ENCODE measurements around the gene UBE3D. TPM values are rescaled to one million over a fixed set of nuclear protein-coding genes. Genes with fewer than 3 reads are reported as not detected.

The UBE3D gene
- total RNA-seq, 4 donors from 2014 or later, result 5.3 to 12.4 (median 8.4) TPM

GRCh38 chr6:82878812-82879211 lies 186.8 kb downstream of the UBE3D start:
- WGBS, 2 donors, result 45 to 46% methylated on average over 3 of the region's 3 CpGs
- H3K27me3 ChIP-seq, result no peaks in the 10 kb centered on the region
- intact Hi-C loops (cut with DNase I), result no loop called here
- H3K4me1 ChIP-seq, result peaks cover 0 to 13% (median 0%) of the 10 kb centered on the region in 3 donors
- H3K36me3 ChIP-seq, result no peaks in the 10 kb centered on the region
- TF ChIP-seq CTCF (IDR thresholded peaks at IDR 0.05) (no peak), POLR2A (IDR thresholded peaks at IDR 0.05) (no peak)
- H3K4me3 ChIP-seq, result no peak overlapping the region
- H3K9me3 ChIP-seq, result no peaks in the 10 kb centered on the region
- no peak for DNase-seq
- no peak overlapping the region for H3K27ac ChIP-seq

DNA sequence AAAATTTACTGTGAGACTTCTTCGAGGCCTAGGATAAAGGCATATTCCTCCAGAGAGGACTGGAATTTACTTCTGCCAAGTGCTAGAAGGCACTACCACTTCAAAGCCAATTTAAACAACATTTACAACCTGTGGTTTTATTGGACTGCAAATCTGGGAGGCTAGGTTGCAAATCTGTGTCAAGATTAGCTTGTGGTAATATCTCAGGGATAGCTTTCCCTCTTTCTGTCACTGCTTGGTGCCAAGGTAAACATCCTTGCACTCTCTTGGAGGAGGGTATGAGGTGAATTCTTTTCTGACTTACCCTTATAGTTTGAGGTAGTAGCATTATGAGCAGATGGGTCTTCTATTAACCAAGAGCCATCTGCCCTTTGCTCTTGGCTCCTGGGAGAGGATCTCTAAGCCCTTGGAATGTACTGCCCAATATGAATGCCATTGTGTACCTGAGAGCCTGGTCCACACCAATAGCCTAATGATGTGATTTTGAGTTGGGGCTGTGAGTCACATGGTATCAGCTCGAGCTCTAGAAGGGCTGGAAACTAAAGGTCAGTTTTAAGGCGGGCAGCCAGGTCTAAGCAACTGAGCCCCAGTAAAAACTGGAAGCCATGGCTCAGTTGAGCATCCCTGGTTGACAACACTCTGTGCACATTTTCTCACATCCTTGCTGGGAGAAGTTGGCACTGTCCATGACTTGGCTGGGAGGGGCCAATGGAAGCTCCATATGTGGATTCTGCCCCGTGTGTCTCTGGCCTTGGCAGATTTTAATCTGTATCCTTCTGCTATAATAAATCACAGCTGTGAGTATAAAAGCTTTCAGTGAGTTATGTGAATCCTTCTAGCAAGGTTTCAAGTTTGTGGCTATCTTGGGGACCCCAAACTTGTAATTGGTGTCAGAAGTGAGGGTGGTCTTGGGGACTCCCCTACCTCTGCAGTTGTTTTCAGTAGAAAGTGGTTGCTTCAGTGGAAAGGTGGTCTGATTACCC lies 188.1 kb downstream of the UBE3D start:
- Histone ChIP-seq H3K9me3 (no peaks in the 10 kb centered on the region), H3K4me3 (no peak overlapping the region), H3K4me1 (peaks cover 0 to 12% (median 0%) of the 10 kb centered on the region in 3 donors), H3K27me3 (no peaks in the 10 kb centered on the region), H3K27ac (no peak overlapping the region), H3K36me3 (no peaks in the 10 kb centered on the region)
- DNase-seq, result no peak
- intact Hi-C loops (cut with DNase I), result no loop called here
- TF ChIP-seq POLR2A (IDR thresholded peaks at IDR 0.05) (no peak), CTCF (IDR thresholded peaks at IDR 0.05) (no peak)
- 33 to 40% methylated on average over 2 of the region's 4 CpGs for WGBS, 2 donors

- 40 to 51% methylated on average over 3 to 4 of the region's 4 CpGs for WGBS, 2 donors
- H3K4me3 ChIP-seq, result no peak overlapping the region
- DNase-seq, result no peak
- intact Hi-C loops (cut with DNase I), result no loop called here
- H3K27me3 ChIP-seq, result no peaks in the 10 kb centered on the region
- H3K4me1 ChIP-seq, result peaks cover 0 to 4% (median 0%) of the 10 kb centered on the region in 3 donors
- no peak overlapping the region for H3K27ac ChIP-seq
- TF ChIP-seq CTCF (IDR thresholded peaks at IDR 0.05) (no peak), POLR2A (IDR thresholded peaks at IDR 0.05) (no peak)
- no peaks in the 10 kb centered on the region for H3K9me3 ChIP-seq
- no peaks in the 10 kb centered on the region for H3K36me3 ChIP-seq
Measured at GRCh38 chr6:82875573-82876185, 190.0 kb downstream of the UBE3D start.

- Histone ChIP-seq H3K4me1 (peaks cover 0 to 4% (median 0%) of the 10 kb centered on the region in 3 donors), H3K4me3 (no peak overlapping the region), H3K9me3 (no peaks in the 10 kb centered on the region), H3K27me3 (no peaks in the 10 kb centered on the region), H3K36me3 (no peaks in the 10 kb centered on the region), H3K27ac (no peak overlapping the region)
- TF ChIP-seq CTCF (IDR thresholded peaks at IDR 0.05) (no peak), POLR2A (IDR thresholded peaks at IDR 0.05) (no peak)
- intact Hi-C loops (cut with DNase I), result no loop called here
- 87 to 90% methylated on average over 3 of the region's 3 CpGs for WGBS, 2 donors
- DNase-seq, result no peak
Measured at GRCh38 chr6:82874867-82875266, 190.8 kb downstream of the UBE3D start.

GRCh38 chr6:82872185-82872584 lies 193.5 kb downstream of the UBE3D start:
- WGBS, 2 donors, result 86 to 92% methylated on average over 1 of the region's 1 CpG
- H3K4me1 ChIP-seq, result peaks cover 0 to 4% (median 0%) of the 10 kb centered on the region in 3 donors
- H3K4me3 ChIP-seq, result no peak overlapping the region
- no peaks in the 10 kb centered on the region for H3K36me3 ChIP-seq
- no peak for TF ChIP-seq POLR2A (IDR thresholded peaks at IDR 0.05)
- no peak for TF ChIP-seq CTCF (IDR thresholded peaks at IDR 0.05)
- H3K27ac ChIP-seq, result no peak overlapping the region
- no peak for DNase-seq
- H3K27me3 ChIP-seq, result no peaks in the 10 kb centered on the region
- no peaks in the 10 kb centered on the region for H3K9me3 ChIP-seq
- intact Hi-C loops (cut with DNase I), result no loop called here
